Endothelial cell of umbilical vein (primary cell): Measurements from ENCODE around the gene WARS2. TPM values are rescaled to one million over a fixed set of nuclear protein-coding genes. Genes with fewer than 3 reads are reported as not detected.

Experiments used
- BruUV-seq: library from RNA; stranded (reverse); fragments of 400-500 nt; replicated peaks from 2 replicates; lab custom pipeline; 2021; lab: Mats Ljungman, UMichigan
- CTCF ChIA-PET: fragments of 300-600, 350-600 bp; sonication (Branson Sonifier 250); formaldehyde crosslinking; loops from one replicate; lab custom pipeline; 2021; ENCODE audit warnings: antibody characterized with exemption, inconsistent platforms; lab: Charles Lee
- POLR2A ChIA-PET: fragments of 300-600, 350-600 bp; sonication (Branson Sonifier 250); formaldehyde crosslinking; loops from one replicate; lab custom pipeline; 2021; ENCODE audit warnings: antibody characterized with exemption, inconsistent platforms; lab: Charles Lee
- DNase-seq: peaks from one replicate; pipeline ENCODE4 v3.0.0-alpha.2; 2011; ENCODE audit warnings: low read depth, low spot score
- FAIRE-seq: peaks from 2 replicates; lab custom pipeline; 2011; peaks lifted over from hg19 to GRCh38; lab: Jason Lieb, UNC
- H2AFZ ChIP-seq: 2 replicates; pipeline ENCODE4 v1.6.0; 2012; ENCODE audit warnings: low read depth, low read length, control low read depth, inconsistent platforms
- H3K27ac ChIP-seq: 2 replicates; pipeline ENCODE4 v1.5.1; 2011; ENCODE audit warnings: low read depth, mild to moderate bottlenecking, control low read depth, low read length, moderate library complexity; ENCODE audit not compliant: insufficient read depth
- H3K27me3 ChIP-seq, 2 experiments: 2 replicates each; pipeline versions ENCODE4 v1.6.0 to v1.6.1; 2011; ENCODE audit warnings: low read length in 2 of 2, mixed read lengths in 1 of 2; ENCODE audit not compliant: control insufficient read depth in 2 of 2, insufficient read depth in 2 of 2
- H3K36me3 ChIP-seq, 2 experiments: 2 replicates in 1 of 2; 3 replicates in 1 of 2; pipeline ENCODE4 v1.5.1; 2011; ENCODE audit warnings: low read length in 2 of 2, mild to moderate bottlenecking in 1 of 2, moderate library complexity in 1 of 2; ENCODE audit not compliant: control insufficient read depth in 2 of 2, insufficient read depth in 2 of 2; ENCODE audit errors: extremely low read depth in 1 of 2
- H3K4me1 ChIP-seq: 3 replicates; pipeline ENCODE4 v1.5.1; 2011; ENCODE audit warnings: mild to moderate bottlenecking, low read length; ENCODE audit not compliant: control insufficient read depth, insufficient read depth; ENCODE audit errors: extremely low read depth
- H3K4me2 ChIP-seq: 2 replicates; pipeline ENCODE4 v1.6.1; 2011; ENCODE audit warnings: low read length, control low read depth, mixed read lengths; ENCODE audit not compliant: insufficient read depth
- H3K4me3 ChIP-seq, 3 experiments: fragments of 200-600 bp in 1 of 3; sonication (generic), shearing (Covaris generic) in 1 of 3; replicated peaks in 1 of 3; 2 replicates each; pipeline ENCODE4 v1.5.1; 2011 to 2016; ENCODE audit warnings: control low read depth in 3 of 3, low read length in 3 of 3, mild to moderate bottlenecking in 2 of 3, inconsistent platforms in 1 of 3, low read depth in 1 of 3, moderate library complexity in 1 of 3; ENCODE audit not compliant: insufficient read depth in 1 of 3
- H3K79me2 ChIP-seq: 2 replicates; pipeline ENCODE4 v1.6.0; 2012; ENCODE audit warnings: low read length, inconsistent platforms; ENCODE audit not compliant: control insufficient read depth, insufficient read depth
- H3K9ac ChIP-seq: replicated peaks from 2 replicates; pipeline ENCODE3; 2011; ENCODE audit warnings: low read length, control low read depth; ENCODE audit not compliant: insufficient read depth; ENCODE audit errors: extremely low read depth
- H3K9me1 ChIP-seq: replicated peaks from 3 replicates; pipeline ENCODE4 v1.6.0; 2011; ENCODE audit warnings: mild to moderate bottlenecking, low read length; ENCODE audit not compliant: control insufficient read depth, insufficient read depth; ENCODE audit errors: extremely low read depth
- H3K9me3 ChIP-seq: replicated peaks from 2 replicates; pipeline ENCODE4 v1.5.1; 2012; ENCODE audit warnings: low read length, inconsistent platforms; ENCODE audit not compliant: control insufficient read depth, insufficient read depth
- H4K20me1 ChIP-seq: replicated peaks from 2 replicates; pipeline ENCODE3; 2011; ENCODE audit warnings: mild to moderate bottlenecking, low read length; ENCODE audit not compliant: control insufficient read depth, insufficient read depth; ENCODE audit errors: extremely low read depth
- CTCF ChIP-seq, 2 donors: IDR thresholded peaks; 1 replicate in 1 of 2; 2 replicates in 1 of 2; pipeline ENCODE4 v1.5.1; 2011; ENCODE audit warnings: low read length in 2 of 2, mild to moderate bottlenecking in 2 of 2, moderate library complexity in 2 of 2, control low read depth in 1 of 2, inconsistent platforms in 1 of 2, low read depth in 1 of 2; ENCODE audit not compliant: insufficient read depth in 1 of 2; ENCODE audit errors: extremely low read depth in 1 of 2
- EZH2 ChIP-seq: IDR thresholded peaks from 2 replicates; pipeline ENCODE4 v1.6.1; 2012; ENCODE audit warnings: borderline replicate concordance, low read depth, mild to moderate bottlenecking, moderate library complexity, low read length, inconsistent platforms; ENCODE audit not compliant: severe bottlenecking
- FOS ChIP-seq: IDR thresholded peaks from 2 replicates; pipeline ENCODE4 v1.6.1; 2011; ENCODE audit warnings: mild to moderate bottlenecking, low read length, moderate library complexity, borderline replicate concordance; ENCODE audit not compliant: insufficient read depth
- GATA2 ChIP-seq: IDR thresholded peaks from 2 replicates; pipeline ENCODE4 v1.7.0; 2011; ENCODE audit warnings: low read depth, mild to moderate bottlenecking, moderate library complexity, mixed read lengths, low read length; ENCODE audit not compliant: insufficient read length, insufficient read depth
- JUN ChIP-seq: IDR thresholded peaks from 2 replicates; pipeline ENCODE4 v1.6.1; 2011; ENCODE audit warnings: borderline replicate concordance, low read depth; ENCODE audit not compliant: insufficient read length, insufficient read depth
- MAX ChIP-seq: IDR thresholded peaks from 2 replicates; pipeline ENCODE4 v1.6.1; 2011; ENCODE audit not compliant: insufficient read depth, insufficient read length
- MYC ChIP-seq: IDR thresholded peaks from one replicate; pipeline ENCODE4 v1.6.1; 2011; ENCODE audit warnings: mild to moderate bottlenecking, low read depth, low read length
- POLR2A ChIP-seq: IDR thresholded peaks from 2 replicates; pipeline ENCODE4 v1.6.1; 2012; ENCODE audit warnings: low read depth, mild to moderate bottlenecking, control low read depth, low read length
- POLR2AphosphoS5 ChIP-seq: IDR thresholded peaks from 2 replicates; pipeline ENCODE4 v1.6.1; 2012; ENCODE audit warnings: low read depth, mild to moderate bottlenecking, control low read depth, low read length, moderate library complexity; ENCODE audit not compliant: insufficient read depth
- dilution Hi-C: fragments of 300-500 bp; cut with MboI; formaldehyde crosslinking; loops from one replicate; pipeline ENCODE4 v1.15.0; 2019; ENCODE audit warnings: low sequenced_read_pairs; ENCODE audit not compliant: extremely low pct_ligation_motif_present
- intact Hi-C: fragments of 100-400 bp; cut with micrococcal nuclease; formaldehyde crosslinking; loops from one replicate; pipeline ENCODE4 v1.10.0; 2022
- polyA plus RNA-seq, 4 experiments: library from polyadenylated mRNA; depleted of rRNA in 3 of 4; stranded (reverse) in 3 of 4; unstranded in 1 of 4; fragments of >200 nt; gene quantifications; 2 replicates each; pipeline versions ENCODE4 v1.2.1 to v1.2.3, GENCODE V29; 2011 to 2012; ENCODE audit warnings: missing spikeins in 1 of 4
- total RNA-seq: library from RNA; stranded (reverse); gene quantifications from 2 replicates; pipeline ENCODE4 v1.2.3, GENCODE V29; 2021

WARS2 gene
- total and polyA plus RNA-seq, 2 donors (not counting 3 experiments of a cell fraction or from before 2014, with no cell fraction given): 5.9 to 11.8 TPM

GRCh38 chr1:119184972-119185371 is 44.5 kb upstream of the WARS2 start:
- Histone ChIP-seq H3K4me2 (no peak overlapping the region), H3K4me1 (peaks cover 9% of the 10 kb centered on the region), H3K27me3 (no peaks in the 10 kb centered on the region), H3K4me3 (no peak overlapping the region), H3K27ac (no peak overlapping the region), H2AFZ (no peak overlapping the region), H4K20me1 (no peaks in the 10 kb centered on the region), H3K79me2 (no peaks in the 10 kb centered on the region), H3K9me1 (no peaks in the 10 kb centered on the region), H3K36me3 (no peaks in the 10 kb centered on the region), H3K9me3 (no peaks in the 10 kb centered on the region), H3K9ac (no peak overlapping the region)
- ChIA-PET POLR2A (no interaction called here), CTCF (no interaction called here)
- dilution Hi-C loops: no loop called here
- intact Hi-C loops: loop anchor here (5.0 kb wide), 1 partner anchor 92 kb away; no protein-coding TSS in a partner anchor
- FAIRE-seq: no peak
- TF ChIP-seq CTCF (IDR thresholded peaks at IDR 0.05; ENCODE audit: extremely low read depth in 1 of 2, insufficient read depth in 1 of 2, low read depth in 1 of 2, low read length in 2 of 2) (no peak), GATA2 (no peak), MYC (no peak), FOS (no peak), POLR2AphosphoS5 (no peak), POLR2A (no peak), EZH2 (no peak), JUN (no peak), MAX (no peak)
- no peak for DNase-seq
- BruUV-seq: no TSS peak
